CD4-positive, alpha-beta T cell (primary cell): ENCODE data around the gene SCLY. TPM values are rescaled to one million over a fixed set of nuclear protein-coding genes. Genes with fewer than 3 reads are reported as not detected.

Experiments used
- ATAC-seq: fragments of 200-7000 bp; cut with Tn5 transposase; one replicate; pipeline ENCODE4 v1.10.0; 2022; ENCODE audit warnings: mild to moderate bottlenecking; ENCODE audit not compliant: poor library complexity
- CTCF ChIA-PET: fragments of 350-600 bp; sonication (Branson Sonifier 250); formaldehyde crosslinking; loops from one replicate; lab custom pipeline; 2021; ENCODE audit warnings: antibody characterized with exemption, inconsistent platforms; lab: Charles Lee
- POLR2A ChIA-PET: fragments of 350-600 bp; sonication (Branson Sonifier 250); formaldehyde crosslinking; loops from one replicate; lab custom pipeline; 2021; ENCODE audit warnings: antibody characterized with exemption, inconsistent platforms; lab: Charles Lee
- DNase-seq, 14 experiments: peaks; one replicate each; pipeline ENCODE4 v3.0.0-alpha.2; 2013 to 2020; ENCODE audit warnings: mixed read lengths in 2 of 14
- H3K27ac ChIP-seq, 2 donors: one replicate each; pipeline versions ENCODE4 v1.5.1 to v1.7.0; 2013; ENCODE audit warnings: low read length in 2 of 2, low read depth in 1 of 2, mild to moderate bottlenecking in 1 of 2
- H3K27me3 ChIP-seq, 2 experiments: 1 replicate in 1 of 2; 2 replicates in 1 of 2; pipeline versions ENCODE4 v1.6.1 to v1.7.0; 2013; ENCODE audit warnings: low read length in 2 of 2, control low read depth in 1 of 2, mild to moderate bottlenecking in 1 of 2, moderate library complexity in 1 of 2; ENCODE audit not compliant: insufficient read depth in 2 of 2, control insufficient read depth in 1 of 2
- H3K36me3 ChIP-seq: one replicate; pipeline ENCODE4 v1.6.1; 2013; ENCODE audit warnings: low read length, control low read depth; ENCODE audit not compliant: insufficient read depth
- H3K4me1 ChIP-seq: one replicate; pipeline ENCODE4 v1.6.1; 2013; ENCODE audit warnings: low read length, control low read depth; ENCODE audit not compliant: insufficient read depth
- H3K4me3 ChIP-seq: one replicate; pipeline ENCODE4 v1.5.1; 2013; ENCODE audit warnings: mild to moderate bottlenecking, low read length, moderate library complexity
- H3K9me3 ChIP-seq, 2 experiments: 1 replicate in 1 of 2; 2 replicates in 1 of 2; pipeline versions ENCODE4 v1.6.1 to v1.7.0; 2013; ENCODE audit warnings: low read length in 2 of 2, mild to moderate bottlenecking in 2 of 2, control low read depth in 1 of 2, moderate library complexity in 1 of 2; ENCODE audit not compliant: control insufficient read depth in 1 of 2, insufficient read depth in 1 of 2
- H3K27ac Mint-ChIP-seq: one replicate; pipeline ENCODE4 v1.8.0; 2020; ENCODE audit warnings: mixed read lengths
- H3K27me3 Mint-ChIP-seq: one replicate; pipeline ENCODE4 v1.8.0; 2021; ENCODE audit warnings: mixed read lengths
- H3K36me3 Mint-ChIP-seq: one replicate; pipeline ENCODE4 v1.8.0; 2021; ENCODE audit warnings: low read depth, mixed read lengths
- H3K4me1 Mint-ChIP-seq: one replicate; pipeline ENCODE4 v1.8.0; 2021; ENCODE audit warnings: low read depth, mixed read lengths
- H3K4me3 Mint-ChIP-seq: one replicate; pipeline ENCODE4 v1.8.0; 2020; ENCODE audit warnings: mild to moderate bottlenecking, mixed read lengths
- H3K9me3 Mint-ChIP-seq: one replicate; pipeline ENCODE4 v1.8.0; 2020; ENCODE audit warnings: mixed read lengths
- intact Hi-C, 2 experiments: fragments of 100-400 bp; cut with DNase I in 1 of 2; cut with micrococcal nuclease in 1 of 2; formaldehyde crosslinking; loops; one replicate each; pipeline versions ENCODE4 v1.15.1 to v1.9.0; 2023 to 2025; cut with DNase I, micrococcal nuclease
- total RNA-seq, 174 experiments: library from RNA in 2 of 174; stranded (reverse) in 2 of 174; gene quantifications; one replicate each; pipeline ENCODE4 v1.2.3 and lab custom pipeline; 2021 to 2026
- TF ChIP-seq, protein P1 (sequence below): fragments of 200-600 bp; IDR thresholded peaks from one replicate; pipeline ENCODE4 v1.8.0; 2022; ENCODE audit warnings: antibody characterized with exemption, mild to moderate bottlenecking

SCLY gene
- total RNA-seq, 2 experiments from 2014 or later, result 8.9 to 9.6 TPM

DNA sequence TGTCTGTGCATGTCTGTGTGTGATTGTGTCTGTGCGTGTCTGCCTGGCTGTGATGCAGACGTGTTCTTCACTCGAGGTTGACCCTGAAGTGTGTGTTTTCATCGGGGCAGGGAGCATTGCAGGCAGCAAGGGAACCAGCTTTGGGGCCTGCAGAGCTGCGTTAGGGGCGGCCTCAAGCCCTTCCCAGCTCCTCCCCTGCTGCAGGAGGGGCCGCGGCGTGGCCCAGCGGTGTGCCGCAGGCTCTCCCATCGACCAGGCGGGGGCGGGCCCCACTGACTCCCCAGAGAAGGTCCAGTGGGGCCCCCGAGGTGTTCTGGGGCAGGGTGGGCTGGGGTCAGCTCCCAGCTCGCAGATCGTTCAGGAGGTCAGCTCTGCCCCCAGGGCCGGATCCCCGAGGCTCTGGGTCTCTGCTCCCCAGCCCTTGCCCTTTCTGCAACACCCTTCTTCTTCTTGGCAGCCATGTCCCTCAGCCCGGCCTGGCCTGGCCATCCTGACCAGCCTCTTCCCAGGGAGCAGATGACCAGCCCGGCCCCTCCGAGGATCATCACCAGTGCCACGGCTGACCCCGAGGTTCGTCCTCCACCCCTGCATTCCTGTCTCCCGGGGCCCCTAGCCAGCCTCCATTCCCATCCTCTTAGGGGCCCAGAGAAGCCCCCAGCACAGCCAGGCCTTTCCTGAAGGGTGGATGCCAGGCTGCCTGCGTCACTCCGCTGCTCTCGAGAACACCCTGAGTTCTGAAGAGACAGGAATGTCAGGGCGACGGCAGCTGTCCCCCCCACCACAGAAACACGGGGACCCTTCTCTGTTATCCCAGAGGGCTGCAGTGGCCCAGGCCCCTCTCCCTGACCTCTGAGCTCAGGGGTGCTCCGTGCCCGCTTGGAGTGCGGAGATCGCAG is 66.6 kb downstream of the SCLY start:
- no peak overlapping the region for H3K27ac ChIP-seq
- H3K9me3 ChIP-seq, result no peaks in the 10 kb centered on the region
- Mint-ChIP-seq H3K27me3 (no peaks in the 10 kb centered on the region), H3K4me1 (no peaks in the 10 kb centered on the region), H3K9me3 (no peaks in the 10 kb centered on the region), H3K36me3 (no peaks in the 10 kb centered on the region), H3K27ac (no peak overlapping the region), H3K4me3 (no peak overlapping the region)
- DNase-seq (no peak), ATAC-seq (peak; percentile 43)
- ChIA-PET POLR2A (no interaction called here), CTCF (no interaction called here)
- TF ChIP-seq, protein P1, sequence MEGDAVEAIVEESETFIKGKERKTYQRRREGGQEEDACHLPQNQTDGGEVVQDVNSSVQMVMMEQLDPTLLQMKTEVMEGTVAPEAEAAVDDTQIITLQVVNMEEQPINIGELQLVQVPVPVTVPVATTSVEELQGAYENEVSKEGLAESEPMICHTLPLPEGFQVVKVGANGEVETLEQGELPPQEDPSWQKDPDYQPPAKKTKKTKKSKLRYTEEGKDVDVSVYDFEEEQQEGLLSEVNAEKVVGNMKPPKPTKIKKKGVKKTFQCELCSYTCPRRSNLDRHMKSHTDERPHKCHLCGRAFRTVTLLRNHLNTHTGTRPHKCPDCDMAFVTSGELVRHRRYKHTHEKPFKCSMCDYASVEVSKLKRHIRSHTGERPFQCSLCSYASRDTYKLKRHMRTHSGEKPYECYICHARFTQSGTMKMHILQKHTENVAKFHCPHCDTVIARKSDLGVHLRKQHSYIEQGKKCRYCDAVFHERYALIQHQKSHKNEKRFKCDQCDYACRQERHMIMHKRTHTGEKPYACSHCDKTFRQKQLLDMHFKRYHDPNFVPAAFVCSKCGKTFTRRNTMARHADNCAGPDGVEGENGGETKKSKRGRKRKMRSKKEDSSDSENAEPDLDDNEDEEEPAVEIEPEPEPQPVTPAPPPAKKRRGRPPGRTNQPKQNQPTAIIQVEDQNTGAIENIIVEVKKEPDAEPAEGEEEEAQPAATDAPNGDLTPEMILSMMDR, result no peak
- H3K4me3 ChIP-seq, result no peak overlapping the region
- no peaks in the 10 kb centered on the region for H3K36me3 ChIP-seq
- intact Hi-C loops, result no loop called here
- H3K4me1 ChIP-seq, result no peaks in the 10 kb centered on the region
- H3K27me3 ChIP-seq, result no peaks in the 10 kb centered on the region

DNA sequence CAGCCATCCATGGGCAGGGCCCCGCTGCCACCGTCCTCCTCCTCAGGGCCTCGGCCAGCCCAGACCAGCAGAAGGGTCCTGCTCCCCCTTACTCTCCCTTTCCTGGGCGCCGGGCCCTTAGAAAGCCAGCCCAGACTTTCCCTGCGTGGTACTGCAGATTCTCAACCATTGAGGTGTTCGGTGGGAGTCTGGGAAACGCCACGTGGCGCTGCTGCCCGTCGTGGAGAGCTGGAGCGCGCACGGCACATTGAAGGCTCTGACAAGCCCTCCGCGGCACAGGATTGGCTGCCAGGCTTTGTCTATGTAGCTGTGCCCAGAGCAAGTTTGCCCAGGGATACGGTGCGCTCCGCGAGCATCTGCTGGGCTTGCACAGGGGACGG is 67.2 kb downstream of the SCLY start:
- intact Hi-C loops, result no loop called here
- Mint-ChIP-seq H3K4me1 (no peaks in the 10 kb centered on the region), H3K9me3 (no peaks in the 10 kb centered on the region), H3K27ac (no peak overlapping the region), H3K27me3 (no peaks in the 10 kb centered on the region), H3K36me3 (no peaks in the 10 kb centered on the region), H3K4me3 (no peak overlapping the region)
- no peak for ATAC-seq
- no peaks in the 10 kb centered on the region for H3K9me3 ChIP-seq
- TF ChIP-seq, protein P1, result no peak
- ChIA-PET CTCF (no interaction called here), POLR2A (no interaction called here)
- no peaks in the 10 kb centered on the region for H3K4me1 ChIP-seq
- H3K27me3 ChIP-seq, result no peaks in the 10 kb centered on the region
- H3K27ac ChIP-seq, result no peak overlapping the region
- no peak overlapping the region for H3K4me3 ChIP-seq
- DNase-seq, result no peak
- H3K36me3 ChIP-seq, result no peaks in the 10 kb centered on the region

DNA sequence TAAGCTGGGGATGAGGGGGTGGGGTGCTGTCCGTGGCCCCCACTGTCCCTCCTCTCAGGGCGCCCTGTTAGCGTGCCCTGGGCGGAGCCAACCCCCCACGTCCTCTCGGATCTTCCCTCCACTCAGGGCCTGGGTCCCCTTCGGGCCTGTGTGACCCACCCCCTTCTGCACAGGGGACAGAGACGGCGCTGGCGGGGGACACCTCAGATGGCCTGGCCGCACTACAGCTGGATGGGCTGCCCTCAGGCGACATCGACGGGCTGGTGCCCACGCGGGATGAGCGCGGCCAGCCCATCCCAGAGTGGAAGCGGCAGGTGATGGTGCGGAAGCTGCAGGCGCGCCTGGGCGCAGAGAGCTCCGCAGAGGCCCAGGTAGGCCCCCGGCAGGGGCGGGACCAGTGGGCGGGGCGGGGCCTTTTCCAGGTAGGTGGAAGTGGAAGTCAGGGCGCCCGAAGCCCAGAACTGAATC is 67.8 kb downstream of the SCLY start:
- H3K36me3 Mint-ChIP-seq, result no peaks in the 10 kb centered on the region
- H3K4me3 Mint-ChIP-seq, result no peak overlapping the region
- no peak for ATAC-seq
- no peaks in the 10 kb centered on the region for H3K4me1 Mint-ChIP-seq
- H3K9me3 ChIP-seq, result no peaks in the 10 kb centered on the region
- no peaks in the 10 kb centered on the region for H3K27me3 Mint-ChIP-seq
- no peaks in the 10 kb centered on the region for H3K36me3 ChIP-seq
- no peaks in the 10 kb centered on the region for H3K9me3 Mint-ChIP-seq
- intact Hi-C loops, result no loop called here
- TF ChIP-seq, protein P1, result no peak
- POLR2A ChIA-PET, result no interaction called here
- no peak overlapping the region for H3K4me3 ChIP-seq
- H3K27me3 ChIP-seq, result no peaks in the 10 kb centered on the region
- no peak overlapping the region for H3K27ac ChIP-seq
- no peak for DNase-seq
- H3K27ac Mint-ChIP-seq, result no peak overlapping the region
- no peaks in the 10 kb centered on the region for H3K4me1 ChIP-seq
- CTCF ChIA-PET, result no interaction called here
